HG03139 (cell line): ENCODE data around the gene CA4.

Experiments used
- ATAC-seq: cut with Tn5 transposase; IDR thresholded peaks from one replicate; pipeline ENCODE4 v1.9.1; 2021; ENCODE audit not compliant: unreplicated experiment

Gene CA4

GRCh38 chr17:60154616-60155426, 5.0 kb downstream of the CA4 start:
- ATAC-seq, result no peak

- ATAC-seq, result no peak
Observed at GRCh38 chr17:60155427-60155814, 5.6 kb downstream of the CA4 start.

- no peak for ATAC-seq
Observed at GRCh38 chr17:60155815-60156214, 6.0 kb downstream of the CA4 start.

GRCh38 chr17:60156746-60157145, 7.0 kb downstream of the CA4 start:
- ATAC-seq, result no peak

- ATAC-seq, result no peak
Observed at GRCh38 chr17:60157487-60158040, 7.8 kb downstream of the CA4 start.

- no peak for ATAC-seq
Observed at GRCh38 chr17:60158751-60159478, 9.1 kb downstream of the CA4 start.

- no peak for ATAC-seq
Observed at GRCh38 chr17:60159479-60159866, 9.7 kb downstream of the CA4 start.

- no peak for ATAC-seq
Observed at GRCh38 chr17:60160829-60161501, 11.2 kb downstream of the CA4 start.

- ATAC-seq, result no peak
Observed at GRCh38 chr17:60161598-60162330, 12.0 kb downstream of the CA4 start.

GRCh38 chr17:60163108-60163784, 13.5 kb downstream of the CA4 start:
- no peak for ATAC-seq

- no peak for ATAC-seq
Observed at GRCh38 chr17:60164164-60164563, 14.4 kb downstream of the CA4 start.

- no peak for ATAC-seq
Observed at GRCh38 chr17:60164697-60165096, 14.9 kb downstream of the CA4 start.

- no peak for ATAC-seq
Observed at GRCh38 chr17:60165223-60165622, 15.4 kb downstream of the CA4 start.

- no peak for ATAC-seq
Observed at GRCh38 chr17:60165971-60166370, 16.2 kb downstream of the CA4 start.

- ATAC-seq, result no peak
Observed at GRCh38 chr17:60167065-60167741, 17.4 kb downstream of the CA4 start.

- ATAC-seq, result no peak
Observed at GRCh38 chr17:60168654-60169053, 18.9 kb downstream of the CA4 start.

GRCh38 chr17:60169921-60170817, 20.4 kb downstream of the CA4 start:
- no peak for ATAC-seq

GRCh38 chr17:60170835-60171752, 21.3 kb downstream of the CA4 start:
- ATAC-seq, result no peak
